ENCODE results near the gene SLC1A5.
"Not testable (repeated sequence)": the region's sequence is repeated elsewhere in the genome, so short reads cannot be mapped to it uniquely, and the experiment has no call there.

Gene SLC1A5

GRCh38 chr19:46772170-46773017, 16.0 kb downstream of the SLC1A5 start:
- Histone ChIP-seq H3K27ac (ENCODE audit: low read depth in 2 of 2, low read length in 2 of 2) (no peak overlapping the region), H3K9me3 (ENCODE audit: control insufficient read depth in 2 of 2, low read length in 2 of 2) (no peaks in the 10 kb centered on the region)

GRCh38 chr19:46768746-46769145, 19.6 kb downstream of the SLC1A5 start:
- H3K4me3 ChIP-seq (ENCODE audit: low read length in 2 of 2); H3K9me3 ChIP-seq (ENCODE audit: control insufficient read depth in 2 of 2, low read length in 2 of 2); H3K36me3 ChIP-seq (ENCODE audit: control insufficient read depth in 2 of 2, insufficient read depth in 2 of 2, low read length in 2 of 2); H3K27me3 ChIP-seq (ENCODE audit: control insufficient read depth in 2 of 2, insufficient read depth in 2 of 2, low read length in 2 of 2): not testable (repeated sequence)
- Histone ChIP-seq H3K9ac (ENCODE audit: low read depth in 1 of 2, low read length in 2 of 2) (peak overlapping the region in 1 of 2 donors; percentile 43), H3K4me1 (ENCODE audit: control insufficient read depth in 2 of 2, insufficient read depth in 2 of 2, low read length in 2 of 2) (peaks cover 8 to 46% of the 10 kb centered on the region in 2 donors), H3K27ac (ENCODE audit: low read depth in 2 of 2, low read length in 2 of 2) (peak overlapping the region; percentile 59 to 83)

More at GRCh38 chr19:46772170-46773017, 16.0 kb downstream of the SLC1A5 start:
- Histone ChIP-seq H3K4me1 (ENCODE audit: control insufficient read depth in 2 of 2, insufficient read depth in 2 of 2, low read length in 2 of 2) (peaks cover 6 to 25% of the 10 kb centered on the region in 2 donors), H3K4me3 (ENCODE audit: low read length in 2 of 2) (no peak overlapping the region), H3K36me3 (ENCODE audit: control insufficient read depth in 2 of 2, insufficient read depth in 2 of 2, low read length in 2 of 2) (peaks cover 21 to 23% of the 10 kb centered on the region in 2 donors), H3K9ac (ENCODE audit: low read depth in 1 of 2, low read length in 2 of 2) (no peak overlapping the region), H3K27me3 (ENCODE audit: control insufficient read depth in 2 of 2, insufficient read depth in 2 of 2, low read length in 2 of 2) (no peaks in the 10 kb centered on the region)

GRCh38 chr19:46766569-46767317, 21.7 kb downstream of the SLC1A5 start:
- no peaks in the 10 kb centered on the region for H3K27me3 ChIP-seq (ENCODE audit: control insufficient read depth in 2 of 2, insufficient read depth in 2 of 2, low read length in 2 of 2)
- peaks cover 9 to 47% of the 10 kb centered on the region in 2 donors for H3K4me1 ChIP-seq (ENCODE audit: control insufficient read depth in 2 of 2, insufficient read depth in 2 of 2, low read length in 2 of 2)
- no peaks in the 10 kb centered on the region for H3K9me3 ChIP-seq (ENCODE audit: control insufficient read depth in 2 of 2, low read length in 2 of 2)
- no peak overlapping the region for H3K4me3 ChIP-seq (ENCODE audit: low read length in 2 of 2)
- no peaks in the 10 kb centered on the region for H3K36me3 ChIP-seq (ENCODE audit: control insufficient read depth in 2 of 2, insufficient read depth in 2 of 2, low read length in 2 of 2)
- H3K27ac ChIP-seq (ENCODE audit: low read depth in 2 of 2, low read length in 2 of 2) = peak overlapping the region in 1 of 2 donors; percentile 22
- H3K9ac ChIP-seq (ENCODE audit: low read depth in 1 of 2, low read length in 2 of 2) = no peak overlapping the region

GRCh38 chr19:46764817-46765291, 23.5 kb downstream of the SLC1A5 start:
- peak overlapping the region; percentile 24 to 62 for H3K9ac ChIP-seq (ENCODE audit: low read depth in 1 of 2, low read length in 2 of 2)
- peak overlapping the region; percentile 91 to 97 for H3K27ac ChIP-seq (ENCODE audit: low read depth in 2 of 2, low read length in 2 of 2)
- peak overlapping the region in 1 of 2 donors; percentile 15 for H3K4me3 ChIP-seq (ENCODE audit: low read length in 2 of 2)
- H3K4me1 ChIP-seq (ENCODE audit: control insufficient read depth in 2 of 2, insufficient read depth in 2 of 2, low read length in 2 of 2) = peaks cover 6 to 42% of the 10 kb centered on the region in 2 donors
- no peaks in the 10 kb centered on the region for H3K27me3 ChIP-seq (ENCODE audit: control insufficient read depth in 2 of 2, insufficient read depth in 2 of 2, low read length in 2 of 2)
- H3K36me3 ChIP-seq (ENCODE audit: control insufficient read depth in 2 of 2, insufficient read depth in 2 of 2, low read length in 2 of 2) = no peaks in the 10 kb centered on the region
- H3K9me3 ChIP-seq (ENCODE audit: control insufficient read depth in 2 of 2, low read length in 2 of 2) = no peaks in the 10 kb centered on the region

GRCh38 chr19:46762245-46762890, 26.0 kb downstream of the SLC1A5 start:
- no peaks in the 10 kb centered on the region for H3K27me3 ChIP-seq (ENCODE audit: control insufficient read depth in 2 of 2, insufficient read depth in 2 of 2, low read length in 2 of 2)
- H3K4me3 ChIP-seq (ENCODE audit: low read length in 2 of 2) = no peak overlapping the region
- H3K36me3 ChIP-seq (ENCODE audit: control insufficient read depth in 2 of 2, insufficient read depth in 2 of 2, low read length in 2 of 2) = no peaks in the 10 kb centered on the region
- no peaks in the 10 kb centered on the region for H3K9me3 ChIP-seq (ENCODE audit: control insufficient read depth in 2 of 2, low read length in 2 of 2)
- H3K9ac ChIP-seq (ENCODE audit: low read depth in 1 of 2, low read length in 2 of 2) = no peak overlapping the region
- H3K4me1 ChIP-seq (ENCODE audit: control insufficient read depth in 2 of 2, insufficient read depth in 2 of 2, low read length in 2 of 2) = peaks cover 6 to 29% of the 10 kb centered on the region in 2 donors
- H3K27ac ChIP-seq (ENCODE audit: low read depth in 2 of 2, low read length in 2 of 2) = no peak overlapping the region

- H3K27me3 ChIP-seq (ENCODE audit: control insufficient read depth in 2 of 2, insufficient read depth in 2 of 2, low read length in 2 of 2) = no peaks in the 10 kb centered on the region
- H3K4me3 ChIP-seq (ENCODE audit: low read length in 2 of 2) = no peak overlapping the region
- no peak overlapping the region for H3K27ac ChIP-seq (ENCODE audit: low read depth in 2 of 2, low read length in 2 of 2)
- H3K9ac ChIP-seq (ENCODE audit: low read depth in 1 of 2, low read length in 2 of 2) = no peak overlapping the region
- no peaks in the 10 kb centered on the region for H3K9me3 ChIP-seq (ENCODE audit: control insufficient read depth in 2 of 2, low read length in 2 of 2)
- H3K4me1 ChIP-seq (ENCODE audit: control insufficient read depth in 2 of 2, insufficient read depth in 2 of 2, low read length in 2 of 2) = peaks cover 6 to 24% of the 10 kb centered on the region in 2 donors
- peaks cover 0 to 7% of the 10 kb centered on the region in 2 donors for H3K36me3 ChIP-seq (ENCODE audit: control insufficient read depth in 2 of 2, insufficient read depth in 2 of 2, low read length in 2 of 2)
Measured at GRCh38 chr19:46761418-46761831, 27.0 kb downstream of the SLC1A5 start.

- not testable (repeated sequence) for H3K4me3 ChIP-seq (ENCODE audit: low read length in 2 of 2); H3K9ac ChIP-seq (ENCODE audit: low read depth in 1 of 2, low read length in 2 of 2); H3K27me3 ChIP-seq (ENCODE audit: control insufficient read depth in 2 of 2, insufficient read depth in 2 of 2, low read length in 2 of 2); H3K27ac ChIP-seq (ENCODE audit: low read depth in 2 of 2, low read length in 2 of 2); H3K9me3 ChIP-seq (ENCODE audit: control insufficient read depth in 2 of 2, low read length in 2 of 2); H3K36me3 ChIP-seq (ENCODE audit: control insufficient read depth in 2 of 2, insufficient read depth in 2 of 2, low read length in 2 of 2)
- peaks cover 6 to 24% of the 10 kb centered on the region in 2 donors for H3K4me1 ChIP-seq (ENCODE audit: control insufficient read depth in 2 of 2, insufficient read depth in 2 of 2, low read length in 2 of 2)
Measured at GRCh38 chr19:46760897-46761296, 27.5 kb downstream of the SLC1A5 start.

- H3K27ac ChIP-seq (ENCODE audit: low read depth in 2 of 2, low read length in 2 of 2) = no peak overlapping the region
- peaks cover 6 to 18% of the 10 kb centered on the region in 2 donors for H3K4me1 ChIP-seq (ENCODE audit: control insufficient read depth in 2 of 2, insufficient read depth in 2 of 2, low read length in 2 of 2)
- H3K9me3 ChIP-seq (ENCODE audit: control insufficient read depth in 2 of 2, low read length in 2 of 2) = no peaks in the 10 kb centered on the region
- no peak overlapping the region for H3K4me3 ChIP-seq (ENCODE audit: low read length in 2 of 2)
- no peaks in the 10 kb centered on the region for H3K27me3 ChIP-seq (ENCODE audit: control insufficient read depth in 2 of 2, insufficient read depth in 2 of 2, low read length in 2 of 2)
- peaks cover 0 to 8% of the 10 kb centered on the region in 2 donors for H3K36me3 ChIP-seq (ENCODE audit: control insufficient read depth in 2 of 2, insufficient read depth in 2 of 2, low read length in 2 of 2)
- no peak overlapping the region for H3K9ac ChIP-seq (ENCODE audit: low read depth in 1 of 2, low read length in 2 of 2)
Measured at GRCh38 chr19:46760363-46760762, 28.0 kb downstream of the SLC1A5 start.

GRCh38 chr19:46759817-46760333, 28.5 kb downstream of the SLC1A5 start:
- peaks cover 0 to 8% of the 10 kb centered on the region in 2 donors for H3K36me3 ChIP-seq (ENCODE audit: control insufficient read depth in 2 of 2, insufficient read depth in 2 of 2, low read length in 2 of 2)
- no peaks in the 10 kb centered on the region for H3K27me3 ChIP-seq (ENCODE audit: control insufficient read depth in 2 of 2, insufficient read depth in 2 of 2, low read length in 2 of 2)
- no peak overlapping the region for H3K4me3 ChIP-seq (ENCODE audit: low read length in 2 of 2)
- no peak overlapping the region for H3K9ac ChIP-seq (ENCODE audit: low read depth in 1 of 2, low read length in 2 of 2)
- H3K4me1 ChIP-seq (ENCODE audit: control insufficient read depth in 2 of 2, insufficient read depth in 2 of 2, low read length in 2 of 2) = peaks cover 6 to 16% of the 10 kb centered on the region in 2 donors
- H3K9me3 ChIP-seq (ENCODE audit: control insufficient read depth in 2 of 2, low read length in 2 of 2) = no peaks in the 10 kb centered on the region
- H3K27ac ChIP-seq (ENCODE audit: low read depth in 2 of 2, low read length in 2 of 2) = no peak overlapping the region
